ENCODE data around the gene FER.
"Not testable (repeated sequence)": the region's sequence is repeated elsewhere in the genome, so short reads cannot be mapped to it uniquely, and the experiment has no call there.

FER gene

GRCh38 chr5:108748401-108749127, 867 bp downstream of the FER start:
- peak; percentile 97 for DNase-seq

GRCh38 chr5:108749128-108749861, 1.6 kb downstream of the FER start:
- DNase-seq = no peak

GRCh38 chr5:108753331-108753730, 5.6 kb downstream of the FER start:
- no peak for DNase-seq

GRCh38 chr5:108753877-108754276, 6.2 kb downstream of the FER start:
- no peak for DNase-seq

GRCh38 chr5:108760512-108760911, 12.8 kb downstream of the FER start:
- DNase-seq = no peak

GRCh38 chr5:108762660-108763059, 15.0 kb downstream of the FER start:
- DNase-seq = no peak

GRCh38 chr5:108763222-108763916, 15.7 kb downstream of the FER start:
- DNase-seq = no peak

GRCh38 chr5:108765647-108766046, 17.9 kb downstream of the FER start:
- no peak for DNase-seq

GRCh38 chr5:108766916-108767315, 19.2 kb downstream of the FER start:
- not testable (repeated sequence) for DNase-seq

GRCh38 chr5:108769352-108769751, 21.7 kb downstream of the FER start:
- DNase-seq = no peak

GRCh38 chr5:108772626-108773025, 24.9 kb downstream of the FER start:
- DNase-seq = no peak

- DNase-seq = no peak
Measured at GRCh38 chr5:108773330-108773729, 25.6 kb downstream of the FER start.

GRCh38 chr5:108774079-108774478, 26.4 kb downstream of the FER start:
- not testable (repeated sequence) for DNase-seq

- DNase-seq = not testable (repeated sequence)
Measured at GRCh38 chr5:108777582-108777981, 29.9 kb downstream of the FER start.

GRCh38 chr5:108784577-108784976, 36.9 kb downstream of the FER start:
- DNase-seq = not testable (repeated sequence)

- DNase-seq = no peak
Measured at GRCh38 chr5:108786806-108787483, 39.2 kb downstream of the FER start.

GRCh38 chr5:108788142-108788541, 40.4 kb downstream of the FER start:
- no peak for DNase-seq

- DNase-seq = no peak
Measured at GRCh38 chr5:108793207-108793606, 45.5 kb downstream of the FER start.

- DNase-seq = not testable (repeated sequence)
Measured at GRCh38 chr5:108794349-108794748, 46.7 kb downstream of the FER start.

- DNase-seq = no peak
Measured at GRCh38 chr5:108797396-108797795, 49.7 kb downstream of the FER start.

GRCh38 chr5:108797986-108798385, 50.3 kb downstream of the FER start:
- no peak for DNase-seq

GRCh38 chr5:108798513-108799265, 51.0 kb downstream of the FER start:
- DNase-seq = no peak

Measured in activated CD4-positive, alpha-beta T cell treated with anti-CD3 and anti-CD28 coated beads for 1 hour (primary cell).